B cell (primary cell): ENCODE measurements around the gene PRXL2B. TPM values are rescaled to one million over a fixed set of nuclear protein-coding genes. Genes with fewer than 3 reads are reported as not detected.

Experiments
- ATAC-seq: fragments of 200-7000 bp; cut with Tn5 transposase; one replicate; pipeline ENCODE4 v1.10.0; 2021; ENCODE audit warnings: low read depth, mild to moderate bottlenecking, moderate number of reproducible peaks, moderate library complexity
- CTCF ChIA-PET: fragments of 350-600 bp; sonication (Branson Sonifier 250); formaldehyde crosslinking; loops from one replicate; lab custom pipeline; 2021; ENCODE audit warnings: antibody characterized with exemption, inconsistent platforms; lab: Charles Lee
- POLR2A ChIA-PET: fragments of 350-600 bp; sonication (Branson Sonifier 250); formaldehyde crosslinking; loops from one replicate; lab custom pipeline; 2021; ENCODE audit warnings: antibody characterized with exemption; lab: Charles Lee
- DNase-seq: peaks from one replicate; pipeline ENCODE4 v3.0.0; 2013
- H2AFZ ChIP-seq: 2 replicates; pipeline ENCODE4 v1.6.1; 2012; ENCODE audit warnings: mild to moderate bottlenecking, low read depth, low read length; ENCODE audit not compliant: insufficient read depth, poor library complexity, severe bottlenecking
- H3K27ac ChIP-seq, 2 donors: 1 replicate in 1 of 2; 2 replicates in 1 of 2; pipeline ENCODE4 v1.5.1; 2012 to 2013; ENCODE audit warnings: low read length in 2 of 2, mild to moderate bottlenecking in 2 of 2, moderate library complexity in 1 of 2
- H3K27me3 ChIP-seq, 4 experiments: fragments of 200-600 bp in 1 of 4; sonication (generic) in 1 of 4; replicated peaks in 1 of 4; 1 replicate in 2 of 4; 2 replicates in 2 of 4; pipeline versions ENCODE4 v1.6.1 to v1.7.0; 2013 to 2016; ENCODE audit warnings: low read length in 3 of 4, mild to moderate bottlenecking in 2 of 4, mixed read lengths in 1 of 4, moderate library complexity in 1 of 4; ENCODE audit not compliant: insufficient read depth in 4 of 4, control insufficient read depth in 3 of 4; ENCODE audit errors: control extremely low read depth in 1 of 4
- H3K36me3 ChIP-seq, 2 experiments: replicated peaks in 1 of 2; 1 replicate in 1 of 2; 2 replicates in 1 of 2; pipeline versions ENCODE4 v1.6.1 to v1.7.1; 2013; ENCODE audit warnings: low read length in 1 of 2; ENCODE audit not compliant: insufficient read depth in 2 of 2, control insufficient read depth in 1 of 2; ENCODE audit errors: control extremely low read depth in 1 of 2, extremely low read depth in 1 of 2
- H3K4me1 ChIP-seq, 2 donors: fragments of 200-600 bp in 1 of 2; sonication (generic) in 1 of 2; 1 replicate in 1 of 2; 2 replicates in 1 of 2; pipeline versions ENCODE4 v1.5.1 to v1.6.1; 2013 to 2017; ENCODE audit warnings: low read length in 2 of 2; ENCODE audit not compliant: control insufficient read depth in 2 of 2, insufficient read depth in 2 of 2
- H3K4me2 ChIP-seq: replicated peaks from 2 replicates; pipeline ENCODE3; 2012; ENCODE audit warnings: mild to moderate bottlenecking, low read depth, low read length; ENCODE audit not compliant: poor library complexity, severe bottlenecking
- H3K4me3 ChIP-seq, 5 experiments: fragments of 200-600 bp in 1 of 5; sonication (generic) in 1 of 5; 1 replicate in 3 of 5; 2 replicates in 2 of 5; pipeline versions ENCODE4 v1.5.1 to v1.7.0; 2011 to 2016; ENCODE audit warnings: low read length in 4 of 5, mild to moderate bottlenecking in 4 of 5, low read depth in 2 of 5, control low read depth in 1 of 5, moderate library complexity in 1 of 5; ENCODE audit not compliant: insufficient read depth in 1 of 5; ENCODE audit errors: control extremely low read depth in 1 of 5, extremely low read depth in 1 of 5
- H3K79me2 ChIP-seq: fragments of 200-600 bp; sonication (generic); one replicate; pipeline ENCODE4 v1.6.0; 2016; ENCODE audit warnings: low read length; ENCODE audit not compliant: control insufficient read depth, insufficient read depth
- H3K9ac ChIP-seq: fragments of 200-600 bp; sonication (generic); 2 replicates; pipeline ENCODE4 v1.6.1; 2017; ENCODE audit warnings: mild to moderate bottlenecking, low read length, moderate library complexity
- H3K9me3 ChIP-seq, 3 donors: one replicate each; pipeline versions ENCODE4 v1.6.1 to v1.7.1; 2013; ENCODE audit warnings: low read length in 2 of 3; ENCODE audit not compliant: control insufficient read depth in 2 of 3, insufficient read depth in 1 of 3; ENCODE audit errors: control extremely low read depth in 1 of 3
- H4K20me1 ChIP-seq: 2 replicates; pipeline ENCODE4 v1.6.0; 2012; ENCODE audit warnings: mild to moderate bottlenecking, low read length; ENCODE audit not compliant: insufficient read depth, control insufficient read depth, poor library complexity, severe bottlenecking
- H3K27ac Mint-ChIP-seq: one replicate; pipeline ENCODE4 v1.8.0; 2021; ENCODE audit warnings: mixed read lengths
- H3K27me3 Mint-ChIP-seq: one replicate; pipeline ENCODE4 v1.8.0; 2021; ENCODE audit warnings: mixed read lengths
- H3K4me1 Mint-ChIP-seq: one replicate; pipeline ENCODE4 v1.8.0; 2021; ENCODE audit warnings: mixed read lengths
- H3K4me3 Mint-ChIP-seq: one replicate; pipeline ENCODE4 v1.8.0; 2021; ENCODE audit warnings: mixed read lengths
- H3K9me3 Mint-ChIP-seq: one replicate; pipeline ENCODE4 v1.8.0; 2022; ENCODE audit warnings: mixed read lengths; ENCODE audit not compliant: insufficient read depth
- EZH2 ChIP-seq: IDR thresholded peaks from 2 replicates; pipeline ENCODE4 v1.6.1; 2012; ENCODE audit warnings: borderline replicate concordance, low read depth, mild to moderate bottlenecking, moderate library complexity, low read length; ENCODE audit not compliant: insufficient read depth, poor library complexity, severe bottlenecking
- WGBS: methylation state at CpG from one replicate; pipeline ENCODE4 v1.1.5; 2013; ENCODE audit warnings: missing lambda C conversion rate; ENCODE audit not compliant: insufficient coverage; 5-methylcytosine and 5-hydroxymethylcytosine counted together
- intact Hi-C: fragments of 100-400 bp; cut with micrococcal nuclease; formaldehyde crosslinking; loops from one replicate; pipeline ENCODE4 v1.10.0; 2022
- polyA plus RNA-seq: library from polyadenylated mRNA; depleted of rRNA; stranded (reverse); fragments of >200 nt; gene quantifications from 2 replicates; pipeline ENCODE4 v1.2.3, GENCODE V29; 2012
- total RNA-seq, 2 donors: library from RNA; stranded (reverse); fragments of 120-200 nt in 1 of 2; gene quantifications; 1 replicate in 1 of 2; 2 replicates in 1 of 2; pipeline versions ENCODE4 v1.2.3 to v1.2.4, GENCODE V29; 2013 to 2022
- TF ChIP-seq, protein P1 (sequence below): fragments of 200-600 bp; IDR thresholded peaks from one replicate; pipeline ENCODE4 v1.8.0; 2022; ENCODE audit warnings: antibody characterized with exemption, mild to moderate bottlenecking

Gene PRXL2B
- total and polyA plus RNA-seq, 2 donors (not counting 1 experiment from before 2014, with no cell fraction given) = 13.0 to 27.0 TPM

DNA sequence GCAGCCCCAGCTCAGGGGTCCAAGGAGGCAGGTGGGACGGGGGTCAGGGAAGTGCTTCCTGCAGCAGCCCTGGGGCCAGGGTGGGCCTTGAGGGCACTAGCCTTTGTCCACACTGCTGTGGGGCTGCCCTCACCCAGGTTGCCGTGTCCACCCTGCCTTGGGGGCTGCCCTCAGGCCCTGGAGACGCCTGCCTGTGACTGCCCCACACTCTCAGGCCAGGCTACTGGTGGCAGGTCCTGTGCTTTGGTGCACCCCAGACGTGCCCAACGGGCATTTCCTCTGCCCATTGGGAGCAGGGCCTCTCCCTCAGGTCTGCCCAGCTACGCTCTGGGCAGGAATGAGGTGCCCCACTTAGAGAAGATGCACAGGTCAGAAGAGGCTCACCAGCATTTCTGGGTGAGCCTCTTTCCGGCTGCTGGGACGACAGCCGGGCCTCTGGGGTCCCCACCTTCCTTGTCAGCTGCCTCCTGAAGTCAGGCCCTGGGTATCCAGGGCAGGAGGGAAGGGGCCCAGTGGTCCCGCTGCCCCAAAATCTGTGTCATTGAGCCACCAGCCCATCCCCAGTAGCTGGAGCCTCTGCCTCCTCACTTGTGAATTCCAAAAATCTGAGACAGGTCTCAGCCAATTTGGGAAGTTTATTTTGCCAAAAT is 48.9 kb downstream of the PRXL2B start:
- H4K20me1 ChIP-seq = no peaks in the 10 kb centered on the region
- no peaks in the 10 kb centered on the region for H3K79me2 ChIP-seq
- intact Hi-C loops = no loop called here
- H3K4me1 ChIP-seq = no peaks in the 10 kb centered on the region
- peaks cover 0 to 21% (median 2%) of the 10 kb centered on the region in 4 experiments for H3K27me3 ChIP-seq
- H3K4me3 Mint-ChIP-seq = no peak overlapping the region
- TF ChIP-seq EZH2 = no peak
- TF ChIP-seq, protein P1, sequence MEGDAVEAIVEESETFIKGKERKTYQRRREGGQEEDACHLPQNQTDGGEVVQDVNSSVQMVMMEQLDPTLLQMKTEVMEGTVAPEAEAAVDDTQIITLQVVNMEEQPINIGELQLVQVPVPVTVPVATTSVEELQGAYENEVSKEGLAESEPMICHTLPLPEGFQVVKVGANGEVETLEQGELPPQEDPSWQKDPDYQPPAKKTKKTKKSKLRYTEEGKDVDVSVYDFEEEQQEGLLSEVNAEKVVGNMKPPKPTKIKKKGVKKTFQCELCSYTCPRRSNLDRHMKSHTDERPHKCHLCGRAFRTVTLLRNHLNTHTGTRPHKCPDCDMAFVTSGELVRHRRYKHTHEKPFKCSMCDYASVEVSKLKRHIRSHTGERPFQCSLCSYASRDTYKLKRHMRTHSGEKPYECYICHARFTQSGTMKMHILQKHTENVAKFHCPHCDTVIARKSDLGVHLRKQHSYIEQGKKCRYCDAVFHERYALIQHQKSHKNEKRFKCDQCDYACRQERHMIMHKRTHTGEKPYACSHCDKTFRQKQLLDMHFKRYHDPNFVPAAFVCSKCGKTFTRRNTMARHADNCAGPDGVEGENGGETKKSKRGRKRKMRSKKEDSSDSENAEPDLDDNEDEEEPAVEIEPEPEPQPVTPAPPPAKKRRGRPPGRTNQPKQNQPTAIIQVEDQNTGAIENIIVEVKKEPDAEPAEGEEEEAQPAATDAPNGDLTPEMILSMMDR = no peak
- H3K4me2 ChIP-seq = no peak overlapping the region
- H3K27me3 Mint-ChIP-seq = peaks cover 10% of the 10 kb centered on the region
- no peak overlapping the region for H3K27ac Mint-ChIP-seq
- CTCF ChIA-PET = interaction anchor here (0.7 to 0.8 kb wide), 2 partner anchors 32 to 540 kb away, joined by 3 read pairs; no protein-coding TSS in a partner anchor
- H3K27ac ChIP-seq = no peak overlapping the region
- H3K4me1 Mint-ChIP-seq = peaks cover under 1% of the 10 kb centered on the region
- H2AFZ ChIP-seq = no peak overlapping the region
- no peaks in the 10 kb centered on the region for H3K36me3 ChIP-seq
- peaks cover 0 to 36% (median 10%) of the 10 kb centered on the region in 3 donors for H3K9me3 ChIP-seq
- no peak overlapping the region for H3K9ac ChIP-seq
- ATAC-seq = no peak
- no peak overlapping the region for H3K4me3 ChIP-seq
- POLR2A ChIA-PET = interaction anchor here (0.6 kb wide), 2 partner anchors 90 to 97 kb away, joined by 3 to 5 read pairs; no protein-coding TSS in a partner anchor
- WGBS = 85% methylated on average over 10 of the region's 10 CpGs
- no peak for DNase-seq
- peaks cover 4% of the 10 kb centered on the region for H3K9me3 Mint-ChIP-seq

DNA sequence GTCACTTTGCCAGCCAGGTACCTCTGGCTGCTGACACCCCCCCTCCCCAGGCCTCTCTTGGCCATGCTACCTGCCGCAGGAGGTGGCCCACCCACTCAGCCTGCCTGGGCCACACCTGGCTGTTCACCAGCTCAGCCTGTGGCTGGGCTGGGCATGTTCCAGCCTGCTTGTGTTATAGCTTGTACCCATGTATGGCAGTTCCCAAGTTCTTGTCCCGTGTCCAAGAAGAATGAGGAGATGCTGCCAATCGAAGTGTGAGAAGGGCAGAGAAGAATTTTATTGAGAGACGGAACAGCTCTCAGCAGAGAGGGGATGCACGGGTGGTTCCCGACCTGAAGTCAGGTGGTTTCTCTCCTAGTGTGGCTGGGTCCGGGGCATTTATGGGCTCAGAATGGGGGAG is 50.2 kb downstream of the PRXL2B start:
- Histone ChIP-seq H3K9ac (no peak overlapping the region), H3K27ac (no peak overlapping the region), H3K9me3 (peaks cover 0 to 29% (median 10%) of the 10 kb centered on the region in 3 donors), H3K27me3 (peaks cover 0 to 21% (median 2%) of the 10 kb centered on the region in 4 experiments), H3K4me1 (peaks cover 1 to 4% of the 10 kb centered on the region in 2 donors), H3K79me2 (peaks cover 6% of the 10 kb centered on the region), H4K20me1 (peaks cover 6% of the 10 kb centered on the region), H3K4me3 (no peak overlapping the region), H3K4me2 (no peak overlapping the region), H2AFZ (no peak overlapping the region), H3K36me3 (no peaks in the 10 kb centered on the region)
- H3K4me3 Mint-ChIP-seq = no peak overlapping the region
- peak overlapping the region; percentile 50 for H3K27ac Mint-ChIP-seq
- TF ChIP-seq, protein P1 = no peak
- TF ChIP-seq EZH2 = no peak
- ATAC-seq = no peak
- no peaks in the 10 kb centered on the region for H3K4me1 Mint-ChIP-seq
- no peak for DNase-seq
- ChIA-PET CTCF (no interaction called here), POLR2A (no interaction called here)
- no peaks in the 10 kb centered on the region for H3K9me3 Mint-ChIP-seq
- intact Hi-C loops = no loop called here
- WGBS = 95% methylated on average over 7 of the region's 7 CpGs
- H3K27me3 Mint-ChIP-seq = peaks cover 7% of the 10 kb centered on the region
